ENCODE data around the gene DUOX2. TPM values are rescaled to one million over a fixed set of nuclear protein-coding genes. Genes with fewer than 3 reads are reported as not detected.
A peak's percentile ranks its signal among the peaks of the same experiment; 100 is the strongest.
"Not testable (repeated sequence)": the region's sequence is repeated elsewhere in the genome, so short reads cannot be mapped to it uniquely, and the experiment has no call there.

The DUOX2 gene
- total and polyA plus RNA-seq, 4 donors = 0.06 to 0.08 TPM; not detected in 2

DNA sequence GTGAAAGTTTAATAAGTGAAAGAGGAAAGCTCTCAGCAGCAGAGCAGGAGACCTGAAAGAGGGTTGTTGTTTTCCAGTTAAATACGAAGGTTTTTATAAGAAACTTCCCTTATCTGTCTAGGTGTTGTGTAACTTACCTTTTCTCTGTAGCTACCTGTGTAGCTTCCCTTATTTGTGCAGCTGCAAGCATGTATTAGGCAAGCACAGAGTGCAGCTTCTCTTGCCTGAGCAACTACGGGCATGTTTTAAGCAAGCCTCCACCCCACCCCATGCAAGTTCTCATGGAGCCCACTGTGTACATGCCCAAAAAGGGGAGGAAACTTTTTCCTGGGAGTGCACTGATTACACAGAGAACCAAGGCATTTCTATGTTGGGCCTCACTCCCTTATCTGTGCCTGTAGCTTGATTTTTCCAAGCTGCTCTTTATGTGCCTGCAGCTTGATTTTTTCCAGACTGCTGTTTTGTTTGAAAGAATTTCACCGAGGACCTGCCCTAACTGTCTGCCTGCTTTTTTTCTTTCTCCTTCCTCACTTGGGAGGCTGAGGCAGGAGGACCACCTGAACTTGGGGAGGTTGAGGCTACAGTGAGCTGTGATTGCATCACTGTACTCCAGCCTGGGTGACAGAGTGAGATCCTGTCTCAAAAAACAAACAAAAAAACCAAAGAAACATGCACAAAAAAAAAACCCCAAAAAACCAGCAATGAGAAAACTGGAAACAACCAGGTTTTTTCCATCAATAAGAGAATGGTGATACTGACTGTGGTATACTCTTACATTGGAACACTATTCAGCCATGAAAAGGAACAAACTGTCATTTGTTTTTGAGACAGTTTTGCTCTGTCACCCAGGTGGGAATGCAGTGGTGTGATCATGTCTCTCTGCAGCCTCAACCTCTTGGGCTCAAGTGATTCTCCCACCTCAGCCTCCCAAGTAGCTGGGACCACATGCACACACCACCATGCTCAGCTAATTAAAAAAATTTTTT lies 55.0 kb downstream of the DUOX2 start:
- H3K4me3 ChIP-seq (ENCODE audit: low read depth in 1 of 3, low read length in 3 of 3); H3K9ac ChIP-seq (ENCODE audit: low read depth in 1 of 2, low read length in 2 of 2); DNase-seq (ENCODE audit: low spot score); H3K27ac ChIP-seq (ENCODE audit: low read depth in 1 of 2, low read length in 2 of 2); H3K4me1 ChIP-seq (ENCODE audit: control insufficient read depth in 4 of 4, insufficient read depth in 4 of 4, low read length in 3 of 4); H3K27me3 ChIP-seq (ENCODE audit: control insufficient read depth in 4 of 4, insufficient read depth in 4 of 4, low read length in 3 of 4); H3K9me3 ChIP-seq (ENCODE audit: control insufficient read depth in 4 of 4, low read length in 3 of 4): not testable (repeated sequence)
- H3K36me3 ChIP-seq (ENCODE audit: control insufficient read depth in 4 of 4, insufficient read depth in 3 of 4, low read depth in 1 of 4, low read length in 3 of 4) = peaks cover 2 to 12% (median 5%) of the 10 kb centered on the region in 4 donors
- WGBS = 74% methylated on average over 3 of the region's 3 CpGs

DNA sequence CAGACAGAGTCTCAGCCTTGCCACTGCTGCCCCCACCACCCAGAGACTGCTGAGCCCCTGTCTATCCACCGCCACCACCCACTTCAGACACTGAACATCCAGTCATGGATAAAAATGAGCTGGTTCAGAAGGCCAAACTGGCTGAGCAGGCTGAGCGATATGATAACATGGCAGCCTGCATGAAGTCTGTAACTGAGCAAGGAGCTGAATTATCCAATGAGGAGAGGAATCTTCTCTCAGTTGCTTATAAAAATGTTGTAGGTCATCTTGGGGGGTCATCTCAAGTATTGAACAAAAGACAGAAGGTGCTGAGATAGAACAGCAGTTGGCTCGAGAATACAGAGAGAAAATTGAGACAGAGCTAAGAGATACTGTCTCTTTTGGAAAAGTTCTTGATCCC lies 61.3 kb downstream of the DUOX2 start:
- not testable (repeated sequence) for H3K9me3 ChIP-seq (ENCODE audit: control insufficient read depth in 4 of 4, low read length in 3 of 4); H3K27ac ChIP-seq (ENCODE audit: low read depth in 1 of 2, low read length in 2 of 2); DNase-seq (ENCODE audit: low spot score); H3K4me1 ChIP-seq (ENCODE audit: control insufficient read depth in 4 of 4, insufficient read depth in 4 of 4, low read length in 3 of 4); H3K4me3 ChIP-seq (ENCODE audit: low read depth in 1 of 3, low read length in 3 of 3); H3K9ac ChIP-seq (ENCODE audit: low read depth in 1 of 2, low read length in 2 of 2); H3K27me3 ChIP-seq (ENCODE audit: control insufficient read depth in 4 of 4, insufficient read depth in 4 of 4, low read length in 3 of 4)
- peaks cover 5 to 33% (median 16%) of the 10 kb centered on the region in 4 donors for H3K36me3 ChIP-seq (ENCODE audit: control insufficient read depth in 4 of 4, insufficient read depth in 3 of 4, low read depth in 1 of 4, low read length in 3 of 4)
- 97% methylated on average over 3 of the region's 3 CpGs for WGBS

DNA sequence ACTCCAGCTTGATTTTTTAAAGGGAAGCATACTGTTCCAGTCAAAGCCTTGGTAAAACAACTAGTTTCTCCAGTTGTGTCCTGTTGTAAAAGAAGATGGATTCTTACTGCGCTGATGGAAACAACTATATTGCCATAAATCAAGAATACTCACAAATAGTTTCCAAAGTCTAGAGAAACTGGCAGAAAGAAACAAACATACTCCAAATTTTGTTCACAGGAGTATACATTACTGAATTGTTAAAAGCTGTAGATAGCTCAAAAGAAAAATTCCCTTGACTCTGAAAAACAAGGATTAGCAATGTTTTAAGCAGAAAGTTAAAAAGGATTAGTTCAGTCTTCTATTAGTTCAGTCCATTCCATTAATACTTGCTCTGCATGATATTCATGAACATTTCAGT lies 63.4 kb downstream of the DUOX2 start:
- 99% methylated on average over 1 of the region's 1 CpG for WGBS
- Histone ChIP-seq H3K4me3 (ENCODE audit: low read depth in 1 of 3, low read length in 3 of 3) (no peak overlapping the region), H3K27me3 (ENCODE audit: control insufficient read depth in 4 of 4, insufficient read depth in 4 of 4, low read length in 3 of 4) (no peaks in the 10 kb centered on the region), H3K9ac (ENCODE audit: low read depth in 1 of 2, low read length in 2 of 2) (no peak overlapping the region), H3K4me1 (ENCODE audit: control insufficient read depth in 4 of 4, insufficient read depth in 4 of 4, low read length in 3 of 4) (no peaks in the 10 kb centered on the region), H3K9me3 (ENCODE audit: control insufficient read depth in 4 of 4, low read length in 3 of 4) (no peaks in the 10 kb centered on the region), H3K27ac (ENCODE audit: low read depth in 1 of 2, low read length in 2 of 2) (no peak overlapping the region), H3K36me3 (ENCODE audit: control insufficient read depth in 4 of 4, insufficient read depth in 3 of 4, low read depth in 1 of 4, low read length in 3 of 4) (peaks cover 6 to 42% (median 17%) of the 10 kb centered on the region in 4 donors)
- TF ChIP-seq YY1 (IDR thresholded peaks at IDR 0.05) (no peak), RAD21 (IDR thresholded peaks at IDR 0.05) (no peak), RXRA (IDR thresholded peaks at IDR 0.05) (no peak)
- TF ChIP-seq, protein P1, sequence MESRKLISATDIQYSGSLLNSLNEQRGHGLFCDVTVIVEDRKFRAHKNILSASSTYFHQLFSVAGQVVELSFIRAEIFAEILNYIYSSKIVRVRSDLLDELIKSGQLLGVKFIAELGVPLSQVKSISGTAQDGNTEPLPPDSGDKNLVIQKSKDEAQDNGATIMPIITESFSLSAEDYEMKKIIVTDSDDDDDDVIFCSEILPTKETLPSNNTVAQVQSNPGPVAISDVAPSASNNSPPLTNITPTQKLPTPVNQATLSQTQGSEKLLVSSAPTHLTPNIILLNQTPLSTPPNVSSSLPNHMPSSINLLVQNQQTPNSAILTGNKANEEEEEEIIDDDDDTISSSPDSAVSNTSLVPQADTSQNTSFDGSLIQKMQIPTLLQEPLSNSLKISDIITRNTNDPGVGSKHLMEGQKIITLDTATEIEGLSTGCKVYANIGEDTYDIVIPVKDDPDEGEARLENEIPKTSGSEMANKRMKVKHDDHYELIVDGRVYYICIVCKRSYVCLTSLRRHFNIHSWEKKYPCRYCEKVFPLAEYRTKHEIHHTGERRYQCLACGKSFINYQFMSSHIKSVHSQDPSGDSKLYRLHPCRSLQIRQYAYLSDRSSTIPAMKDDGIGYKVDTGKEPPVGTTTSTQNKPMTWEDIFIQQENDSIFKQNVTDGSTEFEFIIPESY (IDR thresholded peaks at IDR 0.05) = no peak
- TF ChIP-seq, protein P2, sequence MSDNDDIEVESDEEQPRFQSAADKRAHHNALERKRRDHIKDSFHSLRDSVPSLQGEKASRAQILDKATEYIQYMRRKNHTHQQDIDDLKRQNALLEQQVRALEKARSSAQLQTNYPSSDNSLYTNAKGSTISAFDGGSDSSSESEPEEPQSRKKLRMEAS (IDR thresholded peaks at IDR 0.05) = no peak
- DNase-seq (ENCODE audit: low spot score) = no peak

DNA sequence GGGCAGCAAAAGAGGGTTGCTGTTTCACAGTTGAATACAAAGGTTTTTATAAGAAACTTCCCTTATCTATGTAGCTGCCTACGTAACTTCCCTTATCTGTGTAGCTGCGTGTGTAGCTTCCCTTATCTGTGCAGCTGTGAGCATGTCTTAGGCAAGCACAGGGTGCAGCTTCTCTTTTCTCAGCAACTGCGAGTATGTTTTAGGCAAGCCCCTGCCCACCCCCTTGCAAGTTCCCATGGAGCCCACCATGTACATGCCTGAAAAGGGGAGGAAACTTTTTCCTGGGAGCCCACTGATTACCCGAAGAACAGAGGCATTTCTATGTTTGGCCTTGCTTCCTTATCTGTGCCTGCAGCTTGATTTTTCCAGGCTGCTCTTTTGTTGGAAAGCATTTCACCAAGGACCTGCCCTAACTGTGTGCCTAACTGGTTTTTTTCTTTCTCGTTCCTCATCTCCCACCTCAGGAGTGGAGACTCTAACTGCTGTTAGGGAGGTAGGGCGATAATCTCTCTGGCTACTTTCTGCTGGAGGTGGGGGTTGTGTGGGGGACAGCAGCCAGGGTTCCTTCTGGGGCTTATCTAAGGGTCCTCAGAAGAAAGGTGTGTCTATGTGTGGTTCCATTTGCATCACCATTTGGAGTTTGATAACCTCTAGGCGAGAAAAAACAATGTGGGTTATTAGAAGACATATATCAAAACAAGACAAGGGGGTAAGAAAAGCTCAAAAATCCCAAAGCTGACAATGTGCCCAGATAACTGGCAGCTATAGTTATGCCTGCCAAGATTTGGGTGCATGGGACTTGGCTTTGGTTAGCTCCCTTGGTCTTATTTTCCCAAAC lies 65.0 kb downstream of the DUOX2 start:
- Histone ChIP-seq H3K9me3 (ENCODE audit: control insufficient read depth in 4 of 4, low read length in 3 of 4) (no peaks in the 10 kb centered on the region), H3K36me3 (ENCODE audit: control insufficient read depth in 4 of 4, insufficient read depth in 3 of 4, low read depth in 1 of 4, low read length in 3 of 4) (peaks cover 9 to 42% (median 18%) of the 10 kb centered on the region in 4 donors), H3K27me3 (ENCODE audit: control insufficient read depth in 4 of 4, insufficient read depth in 4 of 4, low read length in 3 of 4) (no peaks in the 10 kb centered on the region), H3K4me1 (ENCODE audit: control insufficient read depth in 4 of 4, insufficient read depth in 4 of 4, low read length in 3 of 4) (no peaks in the 10 kb centered on the region), H3K4me3 (ENCODE audit: low read depth in 1 of 3, low read length in 3 of 3) (no peak overlapping the region), H3K9ac (ENCODE audit: low read depth in 1 of 2, low read length in 2 of 2) (no peak overlapping the region), H3K27ac (ENCODE audit: low read depth in 1 of 2, low read length in 2 of 2) (peak overlapping the region in 1 of 2 donors; percentile 58)
- DNase-seq (ENCODE audit: low spot score) = no peak
- WGBS = 74% methylated on average over 7 of the region's 7 CpGs
- no peak for TF ChIP-seq JUND (IDR thresholded peaks at IDR 0.05)
- no peak for TF ChIP-seq SP1 (IDR thresholded peaks at IDR 0.05)
- TF ChIP-seq NR2F2 (IDR thresholded peaks at IDR 0.05) = no peak
- TF ChIP-seq, protein P3, sequence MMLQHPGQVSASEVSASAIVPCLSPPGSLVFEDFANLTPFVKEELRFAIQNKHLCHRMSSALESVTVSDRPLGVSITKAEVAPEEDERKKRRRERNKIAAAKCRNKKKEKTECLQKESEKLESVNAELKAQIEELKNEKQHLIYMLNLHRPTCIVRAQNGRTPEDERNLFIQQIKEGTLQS (IDR thresholded peaks at IDR 0.05) = no peak
- no peak for TF ChIP-seq RAD21 (IDR thresholded peaks at IDR 0.05)
- no peak for TF ChIP-seq RXRA (IDR thresholded peaks at IDR 0.05)
- TF ChIP-seq, protein P4, sequence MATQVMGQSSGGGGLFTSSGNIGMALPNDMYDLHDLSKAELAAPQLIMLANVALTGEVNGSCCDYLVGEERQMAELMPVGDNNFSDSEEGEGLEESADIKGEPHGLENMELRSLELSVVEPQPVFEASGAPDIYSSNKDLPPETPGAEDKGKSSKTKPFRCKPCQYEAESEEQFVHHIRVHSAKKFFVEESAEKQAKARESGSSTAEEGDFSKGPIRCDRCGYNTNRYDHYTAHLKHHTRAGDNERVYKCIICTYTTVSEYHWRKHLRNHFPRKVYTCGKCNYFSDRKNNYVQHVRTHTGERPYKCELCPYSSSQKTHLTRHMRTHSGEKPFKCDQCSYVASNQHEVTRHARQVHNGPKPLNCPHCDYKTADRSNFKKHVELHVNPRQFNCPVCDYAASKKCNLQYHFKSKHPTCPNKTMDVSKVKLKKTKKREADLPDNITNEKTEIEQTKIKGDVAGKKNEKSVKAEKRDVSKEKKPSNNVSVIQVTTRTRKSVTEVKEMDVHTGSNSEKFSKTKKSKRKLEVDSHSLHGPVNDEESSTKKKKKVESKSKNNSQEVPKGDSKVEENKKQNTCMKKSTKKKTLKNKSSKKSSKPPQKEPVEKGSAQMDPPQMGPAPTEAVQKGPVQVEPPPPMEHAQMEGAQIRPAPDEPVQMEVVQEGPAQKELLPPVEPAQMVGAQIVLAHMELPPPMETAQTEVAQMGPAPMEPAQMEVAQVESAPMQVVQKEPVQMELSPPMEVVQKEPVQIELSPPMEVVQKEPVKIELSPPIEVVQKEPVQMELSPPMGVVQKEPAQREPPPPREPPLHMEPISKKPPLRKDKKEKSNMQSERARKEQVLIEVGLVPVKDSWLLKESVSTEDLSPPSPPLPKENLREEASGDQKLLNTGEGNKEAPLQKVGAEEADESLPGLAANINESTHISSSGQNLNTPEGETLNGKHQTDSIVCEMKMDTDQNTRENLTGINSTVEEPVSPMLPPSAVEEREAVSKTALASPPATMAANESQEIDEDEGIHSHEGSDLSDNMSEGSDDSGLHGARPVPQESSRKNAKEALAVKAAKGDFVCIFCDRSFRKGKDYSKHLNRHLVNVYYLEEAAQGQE (IDR thresholded peaks at IDR 0.05) = no peak
- no peak for TF ChIP-seq GABPA (IDR thresholded peaks at IDR 0.05 in 1 of 2, conservative IDR thresholded peaks at IDR 0.05 in 1 of 2)
- no peak for TF ChIP-seq TAF1 (conservative IDR thresholded peaks at IDR 0.05)
- TF ChIP-seq EGR1 (IDR thresholded peaks at IDR 0.05; ENCODE audit: low read depth in 2 of 2) = no peak
